HG02884 (cell line): ENCODE data around the gene NFIL3.
"Not testable (repeated sequence)": the region's sequence is repeated elsewhere in the genome, so short reads cannot be mapped to it uniquely, and the experiment has no call there.

Experiments used
- ATAC-seq: cut with Tn5 transposase; IDR thresholded peaks from one replicate; pipeline ENCODE4 v1.9.1; 2021; ENCODE audit warnings: mild to moderate bottlenecking, moderate library complexity; ENCODE audit not compliant: unreplicated experiment

The NFIL3 gene

DNA sequence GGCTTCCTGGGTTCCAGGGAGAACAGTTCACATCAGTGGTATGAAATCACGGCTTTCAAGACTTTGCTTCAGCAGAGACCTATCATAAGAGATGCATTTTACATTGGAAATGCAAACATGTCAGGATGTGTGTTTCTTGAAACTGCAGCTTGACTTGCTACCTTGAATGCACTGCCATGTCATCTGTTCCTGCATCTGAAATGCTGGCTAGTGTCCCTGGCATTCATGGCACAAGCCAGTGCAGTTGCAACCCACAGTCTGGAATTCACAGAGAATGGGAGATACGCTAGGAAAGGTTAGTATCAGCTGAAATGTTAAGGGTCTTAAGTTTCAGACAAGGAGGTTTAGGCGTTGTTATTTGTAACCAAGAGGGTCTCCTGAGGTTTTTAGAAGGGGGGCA, 24.7 kb downstream of the NFIL3 start:
- ATAC-seq: no peak

GRCh38 chr9:91395553-91396471, 27.8 kb downstream of the NFIL3 start:
- no peak for ATAC-seq

GRCh38 chr9:91395106-91395552, 28.5 kb downstream of the NFIL3 start:
- no peak for ATAC-seq

- no peak for ATAC-seq
Measured at GRCh38 chr9:91393826-91394225, 29.8 kb downstream of the NFIL3 start.

DNA sequence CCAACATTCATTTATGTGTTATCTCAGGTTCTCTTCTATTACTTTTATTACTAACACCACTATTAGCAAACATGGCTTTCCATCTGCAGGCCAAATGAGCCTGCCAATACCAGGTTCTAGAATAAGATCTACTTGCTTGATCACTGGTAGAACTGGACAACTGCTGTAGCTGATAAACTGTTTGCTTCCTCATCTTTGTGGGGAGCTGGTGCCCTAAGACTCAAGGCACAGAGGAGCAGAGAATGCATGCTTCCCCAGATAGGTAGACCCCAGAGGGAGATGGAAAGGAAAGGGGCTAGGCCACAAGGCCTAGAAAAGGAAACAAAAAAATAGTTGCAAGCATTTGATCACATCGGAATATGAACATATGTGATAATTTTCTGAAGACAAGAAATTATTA, 31.2 kb downstream of the NFIL3 start:
- ATAC-seq: no peak

DNA sequence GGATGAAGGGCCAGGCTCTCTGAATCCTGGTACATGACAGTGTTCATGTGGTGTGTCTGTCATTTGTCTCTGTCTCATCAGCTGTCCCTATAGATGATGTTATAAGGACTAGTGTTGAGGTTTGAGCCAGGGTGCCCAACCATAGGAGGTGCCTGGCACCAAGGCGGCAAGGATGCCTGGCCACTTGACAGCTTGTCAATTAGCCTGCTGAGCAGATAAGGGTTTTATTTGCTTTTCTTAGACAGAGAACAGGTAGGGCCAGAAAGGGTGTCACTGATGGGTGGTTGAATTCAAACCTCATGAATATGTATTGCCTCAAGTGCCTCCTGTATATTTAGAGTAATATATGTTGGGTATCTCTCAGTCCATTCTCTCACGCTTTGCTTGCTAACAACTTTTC, 31.8 kb downstream of the NFIL3 start:
- no peak for ATAC-seq

DNA sequence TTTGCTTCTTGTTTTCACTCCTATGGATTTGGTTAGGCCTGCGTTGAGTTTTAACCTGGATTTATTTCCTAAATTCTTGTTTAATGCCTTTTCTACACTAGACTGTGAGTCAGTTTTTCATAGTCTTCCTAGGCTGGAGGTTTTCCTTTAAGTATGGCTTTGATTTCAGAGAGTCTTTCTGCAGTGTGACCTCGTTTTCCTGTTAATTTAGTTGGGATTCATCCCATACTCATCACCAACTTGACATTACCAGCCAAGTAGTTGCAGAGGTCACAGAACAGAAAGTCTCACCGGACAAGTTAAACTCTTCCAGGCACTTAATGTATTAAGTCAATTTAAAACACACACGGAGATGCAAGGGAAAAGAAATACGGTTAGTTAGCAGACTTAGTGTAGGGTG, 32.2 kb downstream of the NFIL3 start:
- no peak for ATAC-seq

DNA sequence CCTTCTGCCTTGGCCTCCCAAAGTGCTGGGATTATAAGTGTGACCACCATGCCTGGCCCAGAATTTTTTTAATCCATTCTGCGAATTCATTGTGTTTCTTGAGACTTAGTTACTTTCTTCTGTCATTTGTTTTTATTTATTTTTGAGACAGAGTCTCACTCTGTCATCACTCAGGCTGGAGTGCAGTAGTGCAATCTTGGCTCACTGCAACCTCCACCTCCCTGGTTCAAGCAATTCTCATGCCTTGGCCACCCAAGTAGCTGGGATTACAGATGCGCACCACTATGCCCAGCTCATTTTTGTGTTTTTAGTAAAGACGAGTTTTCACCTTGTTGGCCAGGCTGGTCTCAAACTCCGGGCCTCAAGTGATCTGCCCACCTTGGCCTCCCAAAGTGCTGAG, 33.9 kb downstream of the NFIL3 start:
- ATAC-seq: not testable (repeated sequence)

DNA sequence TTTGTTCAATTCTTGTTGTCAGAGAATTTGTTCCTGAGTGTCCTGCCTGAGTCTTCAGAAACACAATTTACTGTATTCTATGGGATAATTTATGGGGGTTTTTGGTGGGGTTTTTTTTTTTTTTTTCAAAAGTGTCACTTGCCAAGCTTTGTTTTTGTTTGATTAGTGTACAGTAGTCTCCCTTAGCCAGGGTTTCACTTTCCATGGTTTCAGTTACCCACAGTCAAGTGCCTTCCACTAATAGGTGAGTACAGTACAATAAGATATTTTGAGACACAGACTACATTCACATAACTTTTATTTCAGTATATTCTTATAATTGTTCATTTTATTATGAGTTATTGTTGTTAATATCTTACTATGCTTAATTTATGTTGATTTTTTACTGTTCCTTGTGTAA, 36.9 kb downstream of the NFIL3 start:
- ATAC-seq: no peak

DNA sequence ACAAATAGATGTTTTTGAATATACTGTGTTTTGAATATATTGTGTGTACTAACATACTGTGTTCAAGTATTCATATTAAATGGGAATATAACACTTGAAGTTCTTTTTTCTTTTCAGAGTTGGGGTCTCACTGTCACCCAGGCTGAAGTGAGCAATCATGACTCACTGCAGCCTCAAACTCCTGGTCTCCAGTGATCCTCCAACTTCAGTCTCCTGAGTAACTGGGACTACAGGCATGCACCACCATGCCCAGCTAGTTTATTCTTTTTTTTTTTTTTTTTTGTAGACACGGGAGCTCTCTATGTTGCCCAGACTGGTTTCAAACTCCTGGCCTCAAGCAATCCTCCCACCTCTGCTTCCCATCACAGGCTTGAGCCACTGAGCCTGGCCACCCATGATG, 38.7 kb downstream of the NFIL3 start:
- no peak for ATAC-seq

DNA sequence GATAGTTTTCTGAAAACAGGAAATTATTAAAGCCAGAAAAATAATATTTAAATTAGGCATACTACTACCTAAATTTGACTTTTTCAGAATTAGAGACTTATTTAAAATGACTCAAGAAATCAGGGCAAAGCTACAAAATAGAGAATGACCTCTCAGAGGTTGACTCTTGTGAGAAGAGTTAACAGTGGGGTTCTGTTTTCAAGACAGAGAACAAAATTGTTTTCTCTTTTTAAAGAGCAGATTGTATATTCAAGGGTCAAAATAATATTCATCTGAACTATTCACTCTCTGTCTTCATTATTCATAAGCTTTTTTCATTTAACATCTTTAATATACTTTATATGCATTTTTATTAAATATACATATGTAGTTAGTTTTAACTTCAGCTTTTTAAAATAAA, 40.1 kb downstream of the NFIL3 start:
- no peak for ATAC-seq

DNA sequence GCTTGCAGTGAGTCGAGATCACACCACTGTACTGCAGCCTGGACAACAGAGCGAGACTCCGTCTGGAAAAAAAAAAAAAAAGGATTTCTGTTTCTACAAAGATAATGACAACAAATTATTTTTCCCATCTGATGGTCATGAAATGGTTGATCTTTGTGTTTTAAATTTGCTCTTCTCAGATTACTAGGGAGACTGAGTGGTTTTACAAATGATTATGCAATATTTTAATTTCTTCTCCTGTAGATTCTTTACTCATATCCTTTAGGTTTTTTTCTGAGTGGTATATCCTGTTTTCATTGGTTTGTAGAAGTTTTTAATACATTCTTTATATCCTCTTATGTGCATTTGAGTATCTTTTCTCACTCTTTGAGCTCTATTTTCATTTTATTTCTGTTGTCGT, 41.3 kb downstream of the NFIL3 start:
- ATAC-seq: no peak

DNA sequence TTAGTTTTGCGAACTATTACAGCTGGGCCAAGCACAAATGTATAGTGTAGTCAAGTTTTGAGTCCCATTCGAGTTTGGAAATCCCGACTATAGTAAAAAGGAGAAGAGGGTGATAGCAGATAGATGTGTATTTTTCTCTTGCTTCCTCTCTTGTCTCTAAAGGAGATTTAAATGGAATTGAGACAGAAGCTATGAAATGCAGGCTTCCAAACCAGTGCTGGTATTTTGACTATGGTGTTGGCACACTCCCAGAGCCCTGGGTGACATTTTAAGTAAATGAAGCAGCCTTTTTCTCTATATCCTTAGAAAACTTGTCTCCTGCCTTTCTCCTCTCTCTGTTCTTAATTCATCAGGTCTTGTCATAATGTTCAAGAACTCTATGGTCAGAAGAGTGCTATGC, 44.2 kb downstream of the NFIL3 start:
- ATAC-seq: no peak

DNA sequence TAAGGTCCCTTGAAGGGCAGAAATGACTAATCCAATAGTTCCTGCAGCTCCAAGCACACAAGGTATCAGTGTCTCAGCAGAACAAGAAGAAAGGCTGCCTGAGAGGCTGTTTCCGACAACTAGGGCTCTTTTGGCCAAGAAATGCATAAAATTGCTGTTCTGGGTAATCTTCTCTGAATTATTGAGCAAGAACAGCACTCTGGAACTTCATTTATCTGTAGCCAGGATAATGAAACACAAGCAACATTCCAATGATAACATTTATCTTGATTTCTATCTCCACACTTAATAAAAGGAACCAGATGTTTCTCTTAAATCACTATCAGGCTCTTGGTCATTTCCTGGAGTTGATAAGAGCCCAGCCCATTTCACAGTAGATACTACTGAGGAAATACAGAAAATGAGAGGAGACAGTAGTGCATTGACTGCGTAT, 44.9 kb downstream of the NFIL3 start:
- no peak for ATAC-seq

- ATAC-seq: not testable (repeated sequence)
Measured at GRCh38 chr9:91378054-91378453, 45.6 kb downstream of the NFIL3 start.

DNA sequence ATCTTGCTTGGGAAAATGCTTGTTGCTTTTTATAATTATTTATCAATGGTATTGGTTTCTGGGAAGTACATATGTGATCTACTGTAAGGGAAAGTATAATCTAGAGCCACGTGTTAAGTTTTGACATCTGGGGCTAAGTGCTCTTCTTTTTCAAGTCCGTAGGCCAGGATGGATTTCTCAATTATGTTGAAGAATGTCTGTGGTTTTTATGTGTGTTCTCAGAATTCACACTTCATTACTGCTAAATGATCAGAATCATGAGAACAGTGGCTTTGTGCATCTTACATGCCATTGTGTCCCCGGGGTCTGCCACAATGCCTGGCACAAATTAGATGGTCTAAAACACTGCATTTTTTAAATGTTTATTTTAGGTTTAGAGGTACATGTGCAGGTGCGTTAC, 47.4 kb downstream of the NFIL3 start:
- no peak for ATAC-seq

DNA sequence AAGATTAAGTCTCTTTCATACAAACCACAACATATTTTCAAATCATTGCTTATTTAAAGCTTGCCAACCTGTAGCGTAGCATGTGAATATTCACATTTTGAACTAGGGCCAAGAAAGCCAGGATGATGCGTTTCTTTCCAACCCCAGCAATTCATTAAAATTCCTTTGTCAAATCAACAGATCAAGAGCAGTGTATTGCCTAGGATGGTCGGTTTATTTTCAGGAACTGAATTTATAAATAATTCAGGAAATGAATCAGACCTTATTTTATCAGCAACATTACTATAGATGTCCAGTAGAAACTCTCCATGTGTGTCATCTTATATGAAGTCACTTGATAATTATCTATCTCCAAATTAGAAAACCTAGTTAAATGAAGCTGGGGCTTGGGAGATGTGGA, 48.7 kb downstream of the NFIL3 start:
- ATAC-seq: no peak

DNA sequence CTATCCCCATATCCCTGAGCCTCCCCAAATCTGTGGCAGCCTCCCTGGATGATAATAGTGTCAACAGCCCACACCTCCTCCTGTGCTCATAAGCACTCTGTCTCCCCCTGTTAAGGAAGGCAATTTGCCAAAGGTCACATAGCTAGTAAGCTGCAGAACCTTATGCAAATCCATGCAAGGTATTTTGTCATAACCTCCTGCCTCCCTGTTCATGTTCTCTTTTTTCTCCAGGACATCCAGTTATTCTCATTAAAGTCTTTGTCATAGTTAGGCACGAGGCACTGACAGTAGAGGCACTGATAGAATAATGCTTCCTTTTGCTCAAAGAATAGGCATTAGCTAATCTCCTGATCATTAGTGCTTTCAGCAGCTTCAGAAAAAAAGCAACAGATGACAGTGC, 51.7 kb downstream of the NFIL3 start:
- ATAC-seq: no peak

DNA sequence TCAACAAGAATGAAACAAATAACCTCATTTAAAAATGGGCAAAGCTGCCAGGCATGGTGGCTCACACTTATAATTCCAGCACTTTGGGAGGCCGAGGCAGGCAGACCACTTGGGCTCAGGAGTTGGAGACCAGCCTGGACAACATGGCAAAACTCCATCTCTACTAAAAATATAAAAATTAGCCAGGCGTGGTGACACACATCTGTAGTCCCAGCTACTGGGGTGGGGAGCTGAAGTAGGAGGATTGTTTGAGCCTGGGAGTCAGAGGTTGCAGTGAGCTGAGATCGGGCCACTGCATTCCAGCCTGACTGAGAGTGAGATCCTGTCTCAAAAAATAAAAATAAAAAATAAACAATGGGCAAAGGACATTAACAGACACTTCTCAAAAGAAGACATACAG, 53.6 kb downstream of the NFIL3 start:
- ATAC-seq: not testable (repeated sequence)

DNA sequence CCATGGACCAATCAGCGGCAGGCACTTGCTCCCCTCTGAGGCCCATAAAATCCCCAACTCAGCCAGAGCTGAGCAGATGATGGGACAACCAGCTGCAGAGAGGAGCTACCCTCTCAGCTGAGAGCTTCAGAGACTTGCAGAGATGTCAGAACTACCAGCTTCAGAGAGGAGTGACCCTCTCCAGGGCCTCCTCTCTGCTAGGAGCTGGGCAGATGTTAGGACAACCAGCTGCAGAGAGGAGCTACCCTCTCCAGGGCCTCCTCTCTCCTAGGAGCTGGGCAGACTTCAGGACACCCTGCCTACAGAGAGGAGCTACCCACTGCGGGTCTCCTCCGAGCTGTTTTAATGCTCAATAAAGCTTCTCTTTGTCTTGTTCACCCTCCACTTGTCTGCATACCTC, 58.9 kb downstream of the NFIL3 start:
- ATAC-seq: no peak

- ATAC-seq: no peak
Measured at GRCh38 chr9:91364005-91364404, 59.6 kb downstream of the NFIL3 start.

- ATAC-seq: no peak
Measured at GRCh38 chr9:91362051-91362611, 61.5 kb downstream of the NFIL3 start.
